ENCODE data around the gene PRSS33. TPM values are rescaled to one million over a fixed set of nuclear protein-coding genes. Genes with fewer than 3 reads are reported as not detected.

PRSS33 gene
- total and polyA plus RNA-seq, 9 of the 15 experiments (the other 6 are each of a cell fraction or from before 2014, with no cell fraction given), result not detected

DNA sequence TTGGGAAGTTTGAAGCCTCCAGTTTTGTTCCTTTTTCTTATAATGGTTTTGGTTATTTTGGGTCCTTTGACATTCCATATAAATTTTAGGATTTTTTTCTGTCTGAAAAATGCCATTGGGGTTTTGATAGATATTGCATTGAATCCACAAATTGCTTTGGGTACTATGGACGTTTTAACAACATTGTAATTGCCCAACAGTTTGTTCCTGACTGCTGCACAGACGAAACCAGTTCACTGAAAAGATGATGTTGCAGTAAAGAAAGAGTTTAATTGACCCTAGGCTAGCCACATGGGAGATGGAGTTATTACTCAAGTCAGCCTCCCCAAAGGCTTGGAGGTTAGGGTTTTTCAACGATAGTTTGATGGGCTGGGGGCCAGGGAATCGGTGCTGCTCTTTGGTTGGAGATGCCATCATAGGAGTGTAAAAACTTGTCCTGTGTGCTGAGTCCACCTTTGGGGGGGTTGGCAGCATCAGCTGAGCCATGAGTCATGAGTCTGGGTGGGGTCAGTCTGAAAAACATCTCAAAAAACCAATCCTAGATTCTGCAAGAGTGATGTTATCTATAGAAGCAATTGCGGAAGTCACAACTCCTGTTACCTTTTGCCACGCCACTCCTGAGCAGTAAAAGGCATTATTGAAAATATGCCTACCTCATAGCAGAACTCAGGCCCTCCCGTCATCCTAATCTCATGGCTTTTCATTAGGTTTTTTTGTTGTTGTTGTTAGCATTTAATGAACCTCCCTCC is 8.2 kb upstream of the PRSS33 start (continued):
- TF ChIP-seq, protein P1, sequence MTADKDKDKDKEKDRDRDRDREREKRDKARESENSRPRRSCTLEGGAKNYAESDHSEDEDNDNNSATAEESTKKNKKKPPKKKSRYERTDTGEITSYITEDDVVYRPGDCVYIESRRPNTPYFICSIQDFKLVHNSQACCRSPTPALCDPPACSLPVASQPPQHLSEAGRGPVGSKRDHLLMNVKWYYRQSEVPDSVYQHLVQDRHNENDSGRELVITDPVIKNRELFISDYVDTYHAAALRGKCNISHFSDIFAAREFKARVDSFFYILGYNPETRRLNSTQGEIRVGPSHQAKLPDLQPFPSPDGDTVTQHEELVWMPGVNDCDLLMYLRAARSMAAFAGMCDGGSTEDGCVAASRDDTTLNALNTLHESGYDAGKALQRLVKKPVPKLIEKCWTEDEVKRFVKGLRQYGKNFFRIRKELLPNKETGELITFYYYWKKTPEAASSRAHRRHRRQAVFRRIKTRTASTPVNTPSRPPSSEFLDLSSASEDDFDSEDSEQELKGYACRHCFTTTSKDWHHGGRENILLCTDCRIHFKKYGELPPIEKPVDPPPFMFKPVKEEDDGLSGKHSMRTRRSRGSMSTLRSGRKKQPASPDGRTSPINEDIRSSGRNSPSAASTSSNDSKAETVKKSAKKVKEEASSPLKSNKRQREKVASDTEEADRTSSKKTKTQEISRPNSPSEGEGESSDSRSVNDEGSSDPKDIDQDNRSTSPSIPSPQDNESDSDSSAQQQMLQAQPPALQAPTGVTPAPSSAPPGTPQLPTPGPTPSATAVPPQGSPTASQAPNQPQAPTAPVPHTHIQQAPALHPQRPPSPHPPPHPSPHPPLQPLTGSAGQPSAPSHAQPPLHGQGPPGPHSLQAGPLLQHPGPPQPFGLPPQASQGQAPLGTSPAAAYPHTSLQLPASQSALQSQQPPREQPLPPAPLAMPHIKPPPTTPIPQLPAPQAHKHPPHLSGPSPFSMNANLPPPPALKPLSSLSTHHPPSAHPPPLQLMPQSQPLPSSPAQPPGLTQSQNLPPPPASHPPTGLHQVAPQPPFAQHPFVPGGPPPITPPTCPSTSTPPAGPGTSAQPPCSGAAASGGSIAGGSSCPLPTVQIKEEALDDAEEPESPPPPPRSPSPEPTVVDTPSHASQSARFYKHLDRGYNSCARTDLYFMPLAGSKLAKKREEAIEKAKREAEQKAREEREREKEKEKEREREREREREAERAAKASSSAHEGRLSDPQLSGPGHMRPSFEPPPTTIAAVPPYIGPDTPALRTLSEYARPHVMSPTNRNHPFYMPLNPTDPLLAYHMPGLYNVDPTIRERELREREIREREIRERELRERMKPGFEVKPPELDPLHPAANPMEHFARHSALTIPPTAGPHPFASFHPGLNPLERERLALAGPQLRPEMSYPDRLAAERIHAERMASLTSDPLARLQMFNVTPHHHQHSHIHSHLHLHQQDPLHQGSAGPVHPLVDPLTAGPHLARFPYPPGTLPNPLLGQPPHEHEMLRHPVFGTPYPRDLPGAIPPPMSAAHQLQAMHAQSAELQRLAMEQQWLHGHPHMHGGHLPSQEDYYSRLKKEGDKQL (CRISPR knock-in tag; IDR thresholded peaks at IDR 0.05; ENCODE audit: borderline replicate concordance), result no peak
- TF ChIP-seq ZNF57 (CRISPR knock-in tag; IDR thresholded peaks at IDR 0.05) (no peak), ETV1 (tag; conservative IDR thresholded peaks at IDR 0.05; ENCODE audit: low read depth) (no peak), KDM4B (IDR thresholded peaks at IDR 0.05; ENCODE audit: borderline replicate concordance in 2 of 2, low read depth in 1 of 2) (no peak), POLR2A (conservative IDR thresholded peaks at IDR 0.05) (no peak), KAT2B (IDR thresholded peaks at IDR 0.05; ENCODE audit: low read depth, low read length) (no peak), BRD9 (IDR thresholded peaks at IDR 0.05; ENCODE audit: low read depth, partially characterized antibody) (no peak)

Measured in K562 (cell line).